Muscle of back (tissue), 11 donors: Measurements from ENCODE around the gene CYP3A5. TPM values are rescaled to one million over a fixed set of nuclear protein-coding genes. Genes with fewer than 3 reads are reported as not detected.
"Not testable (repeated sequence)": the region's sequence is repeated elsewhere in the genome, so short reads cannot be mapped to it uniquely, and the experiment has no call there.

Source experiments
- DNase-seq, 3 donors: peaks; one replicate each; pipeline versions ENCODE4 v3.0.0 to v3.0.0-alpha.2; 2013
- polyA plus RNA-seq, 10 donors: library from polyadenylated mRNA; unstranded; fragments of 120-200 nt; gene quantifications; one replicate each; pipeline ENCODE4 v1.2.1, GENCODE V29; 2013; ENCODE audit not compliant: insufficient read length in 10 of 10

CYP3A5 gene
- polyA plus RNA-seq, 10 donors, result 0.54 to 1.6 (median 1.0) TPM

DNA sequence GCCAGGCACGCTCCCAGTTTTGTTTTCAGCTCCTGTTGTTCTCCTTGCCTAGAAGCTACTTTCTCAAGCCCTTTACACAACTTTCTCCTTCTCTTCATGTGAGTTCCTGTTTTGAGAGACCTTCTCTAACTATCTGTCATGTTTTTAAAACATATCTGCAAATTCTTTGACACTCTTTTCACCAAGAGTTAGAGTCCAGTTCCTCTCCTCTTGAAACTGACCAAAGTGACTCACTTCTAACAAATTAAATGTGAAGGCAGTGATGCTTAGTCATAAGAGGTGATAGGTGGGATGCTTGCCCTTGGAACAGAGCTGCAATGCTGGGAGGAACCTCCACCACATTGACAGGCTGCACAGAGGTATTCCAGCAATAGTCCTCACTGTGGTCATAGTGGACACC, 37.8 kb downstream of the CYP3A5 start:
- no peak for DNase-seq

GRCh38 chr7:99639267-99639666, 40.5 kb downstream of the CYP3A5 start:
- DNase-seq, result no peak

DNA sequence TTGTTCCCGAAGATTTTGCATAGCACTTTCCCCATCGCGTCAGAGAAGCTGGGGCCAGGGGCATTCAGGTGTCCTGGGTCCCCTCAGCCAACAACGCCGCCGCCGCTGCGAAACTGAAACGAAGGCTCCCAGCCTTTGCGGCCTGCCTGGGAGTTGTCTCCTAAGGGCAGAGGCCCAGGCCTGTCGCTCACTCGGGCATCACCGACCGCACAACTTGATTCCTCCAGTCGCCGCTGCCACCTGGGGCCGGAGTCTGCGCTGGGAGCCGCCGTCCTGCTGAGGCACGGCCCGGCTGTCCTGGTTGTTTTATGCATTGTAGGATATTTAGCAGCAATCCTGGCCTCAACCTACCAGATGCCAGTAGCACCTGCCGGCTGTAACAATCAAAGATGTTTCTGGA, 41.1 kb downstream of the CYP3A5 start:
- DNase-seq, result no peak

DNA sequence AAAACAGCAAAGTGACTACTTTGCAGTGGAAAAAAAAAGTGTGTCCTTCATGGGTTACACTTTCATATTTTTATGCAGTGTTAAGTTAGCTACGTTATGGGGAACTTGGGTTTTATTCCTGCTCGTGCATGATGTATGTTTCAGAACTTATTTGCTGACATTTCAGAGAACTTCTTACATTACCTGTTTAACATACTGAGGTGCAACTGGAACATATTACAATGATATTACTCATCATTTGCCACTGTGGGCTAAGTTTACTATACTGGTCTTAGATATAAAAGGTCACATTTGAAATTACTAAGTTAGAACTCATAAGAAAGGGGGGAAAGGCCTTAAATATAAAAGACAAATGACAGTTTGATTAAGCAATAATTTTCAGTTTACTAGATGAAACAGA, 42.4 kb downstream of the CYP3A5 start:
- not testable (repeated sequence) for DNase-seq

GRCh38 chr7:99631295-99632109, 48.3 kb downstream of the CYP3A5 start:
- peak; percentile 3 to 27 (median 8) for DNase-seq

DNA sequence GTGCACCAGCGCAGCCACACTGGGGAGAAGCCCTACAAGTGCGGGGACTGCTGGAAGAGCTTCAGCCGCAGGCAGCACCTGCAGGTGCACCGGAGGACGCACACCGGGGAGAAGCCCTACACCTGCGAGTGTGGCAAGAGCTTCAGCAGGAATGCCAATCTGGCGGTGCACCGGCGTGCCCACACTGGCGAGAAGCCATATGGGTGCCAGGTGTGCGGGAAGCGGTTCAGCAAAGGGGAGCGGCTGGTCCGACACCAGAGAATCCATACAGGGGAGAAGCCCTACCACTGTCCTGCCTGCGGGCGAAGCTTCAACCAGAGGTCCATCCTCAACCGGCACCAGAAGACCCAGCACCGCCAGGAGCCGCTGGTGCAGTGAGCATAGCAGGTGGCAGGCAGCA, 50.2 kb downstream of the CYP3A5 start:
- no peak for DNase-seq

GRCh38 chr7:99628471-99629465, 51.0 kb downstream of the CYP3A5 start:
- DNase-seq, result no peak

GRCh38 chr7:99627513-99627912, 52.3 kb downstream of the CYP3A5 start:
- DNase-seq, result no peak

GRCh38 chr7:99626661-99627060, 53.1 kb downstream of the CYP3A5 start:
- DNase-seq, result no peak

- DNase-seq, result no peak
Observed at GRCh38 chr7:99625961-99626360, 53.8 kb downstream of the CYP3A5 start.

DNA sequence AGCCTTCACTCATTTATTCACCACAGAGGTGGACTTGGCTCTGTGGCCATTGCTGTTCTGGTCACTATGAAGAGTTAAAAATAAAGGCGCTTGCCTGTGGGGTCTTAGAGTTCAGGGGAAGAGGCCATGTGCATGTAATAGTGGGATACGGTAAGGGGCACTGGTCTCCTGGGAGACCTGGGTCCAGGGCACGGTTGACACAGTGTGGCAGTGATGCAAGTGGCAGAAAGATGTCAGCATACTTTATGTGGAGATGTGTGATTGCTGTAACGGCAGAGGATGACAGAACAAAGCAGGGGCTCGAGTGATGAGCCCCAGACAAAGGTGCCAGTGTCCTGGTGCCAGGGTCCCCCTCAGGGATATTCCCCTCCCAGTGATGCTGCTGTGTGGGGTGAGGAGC, 54.5 kb downstream of the CYP3A5 start:
- DNase-seq, result no peak

- no peak for DNase-seq
Observed at GRCh38 chr7:99624484-99624883, 55.3 kb downstream of the CYP3A5 start.

GRCh38 chr7:99623702-99624447, 55.9 kb downstream of the CYP3A5 start:
- no peak for DNase-seq

DNA sequence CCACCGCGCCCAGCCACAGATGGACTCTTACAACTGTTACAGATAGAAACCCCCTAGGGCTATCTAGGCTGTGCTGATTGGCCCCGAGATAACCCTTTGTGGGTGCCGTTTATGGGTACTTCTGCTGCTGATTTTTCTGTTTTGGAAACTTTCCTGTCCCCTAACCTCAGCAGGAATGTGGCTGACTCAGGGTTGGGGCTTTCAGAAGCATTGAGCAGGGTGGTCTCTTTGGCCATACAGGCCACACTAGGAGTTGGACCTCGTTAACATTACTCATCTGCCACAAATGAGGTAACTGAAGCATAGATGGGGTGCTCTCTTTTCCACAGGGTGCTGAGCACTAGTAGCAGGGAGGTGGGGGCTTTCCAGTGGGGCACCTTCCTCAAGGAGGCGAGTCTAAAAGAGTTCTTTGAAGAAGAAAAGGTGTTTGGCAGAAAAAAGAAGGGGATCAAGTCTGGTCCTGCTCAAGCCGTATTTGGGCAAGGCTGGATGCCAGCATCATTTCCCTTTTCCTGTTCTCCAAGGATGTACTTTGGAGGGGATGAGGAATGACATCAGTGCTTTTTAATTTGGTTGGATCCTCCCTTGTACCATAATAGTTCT, 56.6 kb downstream of the CYP3A5 start:
- DNase-seq, result no peak

DNA sequence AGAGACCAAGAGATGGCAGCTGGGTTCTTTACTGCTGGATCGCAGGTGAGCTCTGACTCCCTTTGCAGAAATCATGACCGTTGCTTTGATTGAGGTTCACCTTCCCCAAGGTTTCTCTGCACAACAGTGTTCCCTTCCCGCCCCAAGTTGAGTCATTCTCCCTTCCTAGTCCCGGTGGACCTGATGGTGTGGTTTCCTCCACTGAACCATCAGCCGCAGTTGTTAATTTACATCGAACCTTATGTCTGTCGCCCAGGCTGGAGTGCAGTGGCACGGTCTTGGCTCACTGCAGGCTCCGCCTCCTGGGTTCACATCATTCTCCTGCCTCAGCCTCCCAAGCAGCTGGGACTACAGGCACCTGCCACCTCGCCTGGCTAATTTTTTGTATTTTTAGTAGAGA, 57.2 kb downstream of the CYP3A5 start:
- DNase-seq, result no peak

GRCh38 chr7:99621271-99621670, 58.5 kb downstream of the CYP3A5 start:
- no peak for DNase-seq

DNA sequence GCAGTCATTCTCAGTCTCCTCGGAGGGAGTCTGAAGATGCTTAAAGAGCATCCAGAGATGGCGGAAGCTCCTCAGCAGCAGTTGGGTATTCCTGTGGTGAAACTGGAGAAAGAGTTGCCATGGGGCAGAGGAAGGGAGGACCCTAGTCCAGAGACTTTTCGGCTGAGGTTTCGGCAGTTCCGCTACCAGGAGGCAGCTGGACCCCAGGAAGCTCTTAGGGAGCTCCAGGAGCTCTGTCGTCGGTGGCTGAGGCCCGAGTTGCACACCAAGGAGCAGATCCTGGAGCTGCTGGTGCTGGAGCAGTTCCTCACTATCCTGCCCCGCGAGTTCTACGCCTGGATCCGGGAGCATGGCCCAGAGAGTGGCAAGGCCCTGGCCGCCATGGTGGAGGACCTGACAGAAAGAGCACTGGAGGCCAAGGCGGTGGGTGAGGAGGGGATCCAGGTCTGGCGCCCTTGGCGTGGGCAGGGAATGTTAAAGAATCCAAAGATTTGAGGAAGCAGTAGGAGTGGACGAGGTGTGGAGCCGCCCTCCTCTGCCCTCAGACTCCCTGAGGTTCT, 60.1 kb downstream of the CYP3A5 start:
- no peak for DNase-seq

GRCh38 chr7:99618726-99619125, 61.1 kb downstream of the CYP3A5 start:
- DNase-seq, result no peak

DNA sequence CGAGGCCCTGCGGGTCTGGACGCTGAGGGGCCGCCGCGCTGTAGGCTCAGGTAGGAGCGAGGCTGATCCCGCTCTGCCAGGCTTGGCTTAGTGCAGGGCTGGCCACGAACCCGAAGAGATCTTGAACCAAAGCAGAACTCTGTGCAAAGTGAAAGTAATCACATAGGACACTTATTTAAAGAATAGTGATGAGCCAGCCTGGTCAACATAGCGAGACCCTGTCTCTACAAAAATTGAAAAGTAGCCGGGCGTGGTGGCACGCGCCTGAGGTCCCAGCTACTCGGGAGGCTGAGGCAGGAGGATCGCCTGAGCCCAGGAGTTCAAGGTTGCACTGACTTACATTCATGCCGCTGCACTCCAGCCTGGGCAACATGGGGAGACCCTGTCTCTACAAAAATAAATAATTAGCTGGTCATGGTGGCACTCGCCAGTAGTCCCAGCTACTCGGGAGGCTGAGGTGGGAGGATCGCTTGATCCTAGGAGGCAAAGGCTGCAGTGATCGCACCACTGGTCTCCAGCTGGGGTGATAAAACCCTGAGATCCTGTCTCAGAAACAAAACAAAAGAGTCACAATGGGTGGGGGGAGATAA, 62.5 kb downstream of the CYP3A5 start:
- no peak for DNase-seq

GRCh38 chr7:99616359-99617191, 63.2 kb downstream of the CYP3A5 start, which contains the start of gene ZSCAN25:
ZSCAN25 (plus strand) TSS chr7:99616946; CDS start chr7:99619607, 2,661 bp downstream.
- peak; percentile 91 to 97 (median 93) for DNase-seq
